Endodermal cell (in vitro differentiated cells): Measurements from ENCODE around the gene POU2AF3. TPM values are rescaled to one million over a fixed set of nuclear protein-coding genes. Genes with fewer than 3 reads are reported as not detected.

Source experiments
- DNase-seq: peaks from one replicate; pipeline ENCODE4 v3.0.0-alpha.2; 2017
- H3K27ac ChIP-seq: 2 replicates; pipeline ENCODE4 v1.5.1; 2013; ENCODE audit warnings: mild to moderate bottlenecking, low read depth, low read length, moderate library complexity
- H3K27me3 ChIP-seq: 2 replicates; pipeline ENCODE4 v1.6.1; 2013; ENCODE audit warnings: mild to moderate bottlenecking, low read length, moderate library complexity; ENCODE audit not compliant: insufficient read depth, control insufficient read depth, poor library complexity, severe bottlenecking
- H3K36me3 ChIP-seq: 2 replicates; pipeline ENCODE4 v1.7.0; 2013; ENCODE audit warnings: mild to moderate bottlenecking, low read length, moderate library complexity; ENCODE audit not compliant: control insufficient read depth, insufficient read depth
- H3K4me1 ChIP-seq: one replicate; pipeline ENCODE4 v1.7.0; 2013; ENCODE audit warnings: low read length; ENCODE audit not compliant: control insufficient read depth, insufficient read depth
- H3K4me3 ChIP-seq: 2 replicates; pipeline ENCODE4 v1.5.1; 2013; ENCODE audit warnings: mild to moderate bottlenecking, low read length, moderate library complexity
- H3K9ac ChIP-seq: 2 replicates; pipeline ENCODE4 v1.6.1; 2013; ENCODE audit warnings: mild to moderate bottlenecking, low read length, moderate library complexity; ENCODE audit not compliant: poor library complexity, severe bottlenecking; ENCODE audit errors: extremely low read depth
- H3K9me3 ChIP-seq: 2 replicates; pipeline ENCODE4 v1.6.1; 2013; ENCODE audit warnings: mild to moderate bottlenecking, low read length, moderate library complexity; ENCODE audit not compliant: control insufficient read depth
- H3K27ac Mint-ChIP-seq: 2 replicates; pipeline ENCODE4 v1.8.0; 2020; ENCODE audit warnings: mixed read lengths
- H3K27me3 Mint-ChIP-seq: 2 replicates; pipeline ENCODE4 v1.8.0; 2021; ENCODE audit warnings: mild to moderate bottlenecking, mixed read lengths; ENCODE audit not compliant: insufficient read depth
- H3K36me3 Mint-ChIP-seq: 2 replicates; pipeline ENCODE4 v1.8.0; 2020; ENCODE audit warnings: low read depth, mixed read lengths
- H3K4me1 Mint-ChIP-seq: 2 replicates; pipeline ENCODE4 v1.8.0; 2020; ENCODE audit warnings: mixed read lengths
- H3K4me3 Mint-ChIP-seq: 2 replicates; pipeline ENCODE4 v1.8.0; 2020; ENCODE audit warnings: mild to moderate bottlenecking, moderate library complexity, mixed read lengths
- H3K9me3 Mint-ChIP-seq: 2 replicates; pipeline ENCODE4 v1.8.0; 2020; ENCODE audit warnings: mild to moderate bottlenecking, mixed read lengths
- CTCF ChIP-seq: fragments of 200-600 bp; sonication (generic); conservative IDR thresholded peaks from 2 replicates; pipeline ENCODE4 v1.5.0; 2021; ENCODE audit warnings: antibody characterized with exemption, mild to moderate bottlenecking
- WGBS, 2 experiments: methylation state at CpG; one replicate each; pipeline versions ENCODE4 v1.1.5 to v1.1.7; 2013; ENCODE audit warnings: missing lambda C conversion rate in 2 of 2, mixed read lengths in 1 of 2; ENCODE audit not compliant: insufficient coverage in 1 of 2, insufficient read length in 1 of 2; 5-methylcytosine and 5-hydroxymethylcytosine counted together
- total RNA-seq, 2 donors: library from RNA; stranded (reverse); fragmentation: NEBNext Ultra II Directional in 1 of 2; extraction: Animal tissue kit (Norgen Biotek cat#: 25700) in 1 of 2; gene quantifications; 2 replicates in 1 of 2; 3 replicates in 1 of 2; pipeline ENCODE4 v1.2.1, GENCODE V29; 2021

POU2AF3 gene
- total RNA-seq, 2 donors from 2014 or later: 0.55 to 1.8 TPM

DNA sequence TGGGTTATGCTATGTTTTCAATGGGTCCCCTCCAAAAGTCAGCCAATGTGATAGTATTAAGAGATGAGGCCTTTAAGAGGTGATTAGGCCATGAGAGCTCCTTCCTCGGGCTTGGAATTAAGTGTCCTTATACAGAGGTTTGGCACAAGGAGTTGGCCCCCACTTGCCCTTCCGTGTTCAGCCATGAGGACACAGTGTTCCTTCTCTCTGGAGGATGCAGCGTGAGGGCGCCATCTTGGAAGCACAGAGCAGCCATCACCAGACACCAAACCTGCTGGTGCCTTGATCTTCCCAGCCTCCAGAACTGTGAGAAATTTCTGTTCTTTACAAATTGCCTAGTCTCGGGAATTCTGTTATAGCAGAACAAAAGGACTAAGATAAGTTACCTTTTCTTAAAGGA is 26.9 kb downstream of the POU2AF3 start:
- Mint-ChIP-seq H3K4me1 (peaks cover 6% of the 10 kb centered on the region), H3K27ac (no peak overlapping the region), H3K4me3 (no peak overlapping the region), H3K36me3 (no peaks in the 10 kb centered on the region), H3K27me3 (peaks cover 39% of the 10 kb centered on the region), H3K9me3 (no peaks in the 10 kb centered on the region)
- Histone ChIP-seq H3K36me3 (no peaks in the 10 kb centered on the region), H3K9me3 (no peaks in the 10 kb centered on the region), H3K27ac (no peak overlapping the region), H3K27me3 (peaks cover 6% of the 10 kb centered on the region), H3K4me1 (peaks cover 14% of the 10 kb centered on the region), H3K9ac (no peak overlapping the region), H3K4me3 (no peak overlapping the region)
- no peak for DNase-seq
- no peak for TF ChIP-seq CTCF
- WGBS, 2 experiments: 85 to 87% methylated on average over 5 of the region's 5 CpGs

- DNase-seq: no peak
- H3K27me3 ChIP-seq: peaks cover under 1% of the 10 kb centered on the region
- H3K4me3 ChIP-seq: peak overlapping the region; percentile 46
- H3K9me3 Mint-ChIP-seq: no peaks in the 10 kb centered on the region
- H3K9me3 ChIP-seq: no peaks in the 10 kb centered on the region
- no peaks in the 10 kb centered on the region for H3K36me3 ChIP-seq
- no peak overlapping the region for H3K4me3 Mint-ChIP-seq
- WGBS, 2 experiments: 90 to 100% methylated on average over 1 to 4 of the region's 4 CpGs
- TF ChIP-seq CTCF: no peak
- peaks cover 41% of the 10 kb centered on the region for H3K27me3 Mint-ChIP-seq
- no peak overlapping the region for H3K9ac ChIP-seq
- peaks cover 17% of the 10 kb centered on the region for H3K4me1 ChIP-seq
- H3K4me1 Mint-ChIP-seq: peaks cover 6% of the 10 kb centered on the region
- H3K36me3 Mint-ChIP-seq: no peaks in the 10 kb centered on the region
- H3K27ac Mint-ChIP-seq: no peak overlapping the region
- no peak overlapping the region for H3K27ac ChIP-seq
Measured at GRCh38 chr11:111326824-111327223, 28.5 kb downstream of the POU2AF3 start.

DNA sequence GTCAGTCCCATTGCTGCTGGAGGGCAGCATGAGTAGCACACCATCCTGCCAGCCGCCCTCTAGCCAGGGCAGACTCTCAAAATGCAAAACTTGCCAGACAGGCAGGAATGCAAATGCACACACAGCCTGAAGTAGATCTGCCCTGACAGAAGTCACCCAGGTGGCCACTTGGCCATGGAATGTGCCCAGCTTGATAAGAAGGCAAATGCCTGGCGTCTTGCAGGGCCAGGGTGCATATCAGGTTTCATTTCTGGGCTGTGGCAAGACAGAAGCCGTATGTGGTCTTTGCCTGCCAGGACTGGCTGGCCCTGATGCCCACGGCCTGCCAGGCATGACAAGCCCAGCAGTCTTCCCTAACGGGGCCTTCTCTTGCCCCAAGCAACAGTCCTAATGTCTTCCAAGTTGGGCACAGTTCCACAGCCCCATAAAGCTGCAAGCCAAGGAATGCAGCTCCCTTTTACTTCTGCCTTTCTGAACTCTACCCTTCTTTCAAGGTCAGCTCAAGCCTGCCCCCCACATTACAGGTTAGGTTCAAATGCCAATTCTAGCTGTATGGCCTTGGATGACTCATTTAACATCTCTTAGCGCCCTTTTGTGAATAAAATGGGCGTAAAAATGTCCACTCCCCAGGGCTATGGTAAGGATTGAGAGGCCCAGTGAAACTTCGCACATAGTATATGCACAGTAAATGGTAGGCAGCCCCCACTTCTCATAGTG is 29.7 kb downstream of the POU2AF3 start:
- peak; percentile 57 for DNase-seq

More for the DNA sequence above, 29.7 kb downstream of the POU2AF3 start:
- TF ChIP-seq CTCF: no peak
- no peaks in the 10 kb centered on the region for H3K36me3 Mint-ChIP-seq
- WGBS, 2 experiments: 83 to 89% methylated on average over 7 to 8 of the region's 8 CpGs
- H3K27me3 ChIP-seq: peaks cover 12% of the 10 kb centered on the region
- H3K4me3 ChIP-seq: no peak overlapping the region
- peaks cover 47% of the 10 kb centered on the region for H3K27me3 Mint-ChIP-seq
- H3K9me3 ChIP-seq: no peaks in the 10 kb centered on the region
- H3K4me1 ChIP-seq: peaks cover 17% of the 10 kb centered on the region
- H3K4me1 Mint-ChIP-seq: peaks cover 6% of the 10 kb centered on the region
- H3K9me3 Mint-ChIP-seq: no peaks in the 10 kb centered on the region
- H3K9ac ChIP-seq: no peak overlapping the region
- no peaks in the 10 kb centered on the region for H3K36me3 ChIP-seq
- H3K4me3 Mint-ChIP-seq: no peak overlapping the region
- H3K27ac ChIP-seq: no peak overlapping the region
- no peak overlapping the region for H3K27ac Mint-ChIP-seq
